ENCODE measurements around the gene DEGS2. TPM values are rescaled to one million over a fixed set of nuclear protein-coding genes. Genes with fewer than 3 reads are reported as not detected.

The DEGS2 gene
- total RNA-seq, 5 donors from 2014 or later (not counting 1 experiment from before 2014, with no cell fraction given), result 0.19 to 0.79 (median 0.49) TPM; not detected in 1

- Histone ChIP-seq H3K27ac (ENCODE audit: low read length) (peak overlapping the region; percentile 88), H3K4me3 (ENCODE audit: control insufficient read depth in 1 of 2, extremely low read depth in 1 of 2, low read length in 1 of 2) (peak overlapping the region; percentile 39 to 59), H3K4me1 (ENCODE audit: control insufficient read depth in 1 of 2, extremely low read depth in 1 of 2, insufficient read depth in 2 of 2, low read length in 2 of 2) (peaks cover 0 to 14% of the 10 kb centered on the region in 2 experiments), H3K36me3 (ENCODE audit: control insufficient read depth in 2 of 2, extremely low read depth in 1 of 2, insufficient read depth in 1 of 2, low read length in 1 of 2) (no peaks in the 10 kb centered on the region), H3K9me3 (no peaks in the 10 kb centered on the region), H3K27me3 (replicated peaks in 1 of 2; ENCODE audit: control insufficient read depth in 2 of 2, extremely low read depth in 1 of 2, insufficient read depth in 2 of 2, low read length in 1 of 2) (no peaks in the 10 kb centered on the region)
- Mint-ChIP-seq H3K27me3 (no peaks in the 10 kb centered on the region), H3K36me3 (no peaks in the 10 kb centered on the region), H3K4me3 (peak overlapping the region; percentile 55 to 69 (median 56)), H3K9me3 (no peaks in the 10 kb centered on the region), H3K4me1 (peaks cover 9 to 11% (median 11%) of the 10 kb centered on the region in 3 donors), H3K27ac (peak overlapping the region; percentile 94 to 96)
- POLR2A ChIA-PET, result interaction anchor here (0.6 to 1.0 kb wide), 3 partner anchors 32 to 131 kb away, joined by 3 to 4 read pairs (median 3); no protein-coding TSS in a partner anchor
- WGBS (ENCODE audit: insufficient coverage), result under 1% methylated on average over 60 of the region's 62 CpGs
- DNase-seq, result peak; percentile 98 to 100 (median 99)
- peak; percentile 98 to 99 (median 99) for ATAC-seq (replicated peaks in 1 of 4)
- CTCF ChIA-PET, result interaction anchor here (0.6 to 2.3 kb wide), 31 partner anchors 20 to 509 kb away, joined by 3 to 24 read pairs (median 4); partner anchors contain the start of genes CYP46A1 (in 1 of the 2), DEGS2 (in 1 of the 2) and EVL (in 1 of the 2)
Measured at GRCh38 chr14:100192672-100193416, 33.4 kb upstream of the DEGS2 start.

GRCh38 chr14:100192250-100192671 lies 32.8 kb upstream of the DEGS2 start:
- H3K9me3 ChIP-seq, result no peaks in the 10 kb centered on the region
- ATAC-seq (replicated peaks in 1 of 4), result no peak
- Mint-ChIP-seq H3K4me1 (peaks cover 9 to 11% (median 11%) of the 10 kb centered on the region in 3 donors), H3K27me3 (no peaks in the 10 kb centered on the region), H3K9me3 (no peaks in the 10 kb centered on the region), H3K27ac (peak overlapping the region; percentile 31 to 44), H3K4me3 (peak overlapping the region; percentile 55 to 69 (median 56)), H3K36me3 (no peaks in the 10 kb centered on the region)
- no peaks in the 10 kb centered on the region for H3K36me3 ChIP-seq (ENCODE audit: control insufficient read depth in 2 of 2, extremely low read depth in 1 of 2, insufficient read depth in 1 of 2, low read length in 1 of 2)
- H3K27ac ChIP-seq (ENCODE audit: low read length), result peak overlapping the region; percentile 88
- DNase-seq, result peak in 1 of 35 experiments; percentile 5
- 80% methylated on average over 18 of the region's 21 CpGs for WGBS (ENCODE audit: insufficient coverage)
- H3K4me3 ChIP-seq (ENCODE audit: control insufficient read depth in 1 of 2, extremely low read depth in 1 of 2, low read length in 1 of 2), result peak overlapping the region; percentile 39 to 59
- POLR2A ChIA-PET, result interaction anchor here (1.0 kb wide), 2 partner anchors 32 to 51 kb away, joined by 3 to 4 read pairs; no protein-coding TSS in a partner anchor
- CTCF ChIA-PET, result interaction anchor here in 1 of 2 donors (0.9 to 2.3 kb wide), 17 partner anchors 21 to 508 kb away, joined by 3 to 24 read pairs (median 5); partner anchors contain the start of genes CYP46A1 and EVL
- no peaks in the 10 kb centered on the region for H3K27me3 ChIP-seq (replicated peaks in 1 of 2; ENCODE audit: control insufficient read depth in 2 of 2, extremely low read depth in 1 of 2, insufficient read depth in 2 of 2, low read length in 1 of 2)
- H3K4me1 ChIP-seq (ENCODE audit: control insufficient read depth in 1 of 2, extremely low read depth in 1 of 2, insufficient read depth in 2 of 2, low read length in 2 of 2), result peaks cover 0 to 14% of the 10 kb centered on the region in 2 experiments

- CTCF ChIA-PET, result interaction anchor here (0.7 to 2.3 kb wide), 6 partner anchors 31 to 209 kb away, joined by 3 to 24 read pairs (median 5); no protein-coding TSS in a partner anchor
- Histone ChIP-seq H3K9me3 (no peaks in the 10 kb centered on the region), H3K27me3 (replicated peaks in 1 of 2; ENCODE audit: control insufficient read depth in 2 of 2, extremely low read depth in 1 of 2, insufficient read depth in 2 of 2, low read length in 1 of 2) (no peaks in the 10 kb centered on the region), H3K4me1 (ENCODE audit: control insufficient read depth in 1 of 2, extremely low read depth in 1 of 2, insufficient read depth in 2 of 2, low read length in 2 of 2) (peaks cover 0 to 14% of the 10 kb centered on the region in 2 experiments), H3K4me3 (ENCODE audit: control insufficient read depth in 1 of 2, extremely low read depth in 1 of 2, low read length in 1 of 2) (no peak overlapping the region), H3K27ac (ENCODE audit: low read length) (no peak overlapping the region), H3K36me3 (ENCODE audit: control insufficient read depth in 2 of 2, extremely low read depth in 1 of 2, insufficient read depth in 1 of 2, low read length in 1 of 2) (no peaks in the 10 kb centered on the region)
- Mint-ChIP-seq H3K4me1 (peaks cover 9 to 11% (median 11%) of the 10 kb centered on the region in 3 donors), H3K9me3 (no peaks in the 10 kb centered on the region), H3K27ac (no peak overlapping the region), H3K36me3 (no peaks in the 10 kb centered on the region), H3K27me3 (no peaks in the 10 kb centered on the region), H3K4me3 (no peak overlapping the region)
- POLR2A ChIA-PET, result interaction anchor here in 1 of 2 donors (0.7 kb wide), 1 partner anchor 37 kb away, joined by 6 read pairs; no protein-coding TSS in a partner anchor
- 95% methylated on average over 9 of the region's 14 CpGs for WGBS (ENCODE audit: insufficient coverage)
- ATAC-seq (replicated peaks in 1 of 4), result no peak
- no peak for DNase-seq
Measured at GRCh38 chr14:100191584-100192249, 32.3 kb upstream of the DEGS2 start.

DNA sequence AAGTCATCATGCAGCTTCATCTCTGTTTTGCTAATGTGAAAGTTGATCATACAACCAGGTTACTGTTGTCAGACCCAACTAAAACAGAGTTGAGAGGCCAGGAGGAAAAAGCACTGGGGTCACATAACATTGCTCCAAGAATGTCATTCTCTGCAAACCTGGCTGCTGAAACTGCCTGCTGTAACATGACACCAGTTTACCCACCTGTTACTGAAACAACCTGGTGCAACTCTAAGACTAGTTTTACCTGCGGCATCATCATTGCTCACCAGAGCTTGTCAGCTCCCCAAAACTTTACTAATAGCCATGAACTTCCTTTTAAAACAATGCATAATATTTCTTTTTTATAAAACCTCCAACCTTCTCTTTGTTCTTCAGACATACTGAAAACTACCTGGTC lies 30.7 kb upstream of the DEGS2 start:
- no peaks in the 10 kb centered on the region for H3K36me3 Mint-ChIP-seq
- ATAC-seq (replicated peaks in 1 of 4) (no peak), DNase-seq (no peak)
- Histone ChIP-seq H3K4me1 (ENCODE audit: control insufficient read depth in 1 of 2, extremely low read depth in 1 of 2, insufficient read depth in 2 of 2, low read length in 2 of 2) (peaks cover 0 to 14% of the 10 kb centered on the region in 2 experiments), H3K4me3 (ENCODE audit: control insufficient read depth in 1 of 2, extremely low read depth in 1 of 2, low read length in 1 of 2) (no peak overlapping the region), H3K27me3 (replicated peaks in 1 of 2; ENCODE audit: control insufficient read depth in 2 of 2, extremely low read depth in 1 of 2, insufficient read depth in 2 of 2, low read length in 1 of 2) (no peaks in the 10 kb centered on the region), H3K36me3 (ENCODE audit: control insufficient read depth in 2 of 2, extremely low read depth in 1 of 2, insufficient read depth in 1 of 2, low read length in 1 of 2) (no peaks in the 10 kb centered on the region), H3K9me3 (no peaks in the 10 kb centered on the region), H3K27ac (ENCODE audit: low read length) (no peak overlapping the region)
- peaks cover 9 to 11% (median 10%) of the 10 kb centered on the region in 3 donors for H3K4me1 Mint-ChIP-seq
- WGBS (ENCODE audit: insufficient coverage), result 100% methylated on average over 1 of the region's 1 CpG
- POLR2A ChIA-PET, result interaction anchor here in 1 of 2 donors (0.6 kb wide), 1 partner anchor 120 kb away, joined by 3 read pairs; no protein-coding TSS in a partner anchor
- no peaks in the 10 kb centered on the region for H3K27me3 Mint-ChIP-seq
- peak overlapping the region in 1 of 2 donors; percentile 19 for H3K27ac Mint-ChIP-seq
- H3K4me3 Mint-ChIP-seq, result no peak overlapping the region
- CTCF ChIA-PET, result interaction anchor here in 1 of 2 donors (0.6 kb wide), 1 partner anchor 456 kb away, joined by 3 read pairs; no protein-coding TSS in a partner anchor
- no peaks in the 10 kb centered on the region for H3K9me3 Mint-ChIP-seq

- no peaks in the 10 kb centered on the region for H3K27me3 Mint-ChIP-seq
- WGBS (ENCODE audit: insufficient coverage), result 96% methylated on average over 10 of the region's 12 CpGs
- DNase-seq (no peak), ATAC-seq (replicated peaks in 1 of 4) (no peak)
- H3K4me1 Mint-ChIP-seq, result peaks cover 5 to 6% (median 5%) of the 10 kb centered on the region in 3 donors
- H3K4me3 Mint-ChIP-seq, result no peak overlapping the region
- H3K4me1 ChIP-seq (ENCODE audit: control insufficient read depth in 1 of 2, extremely low read depth in 1 of 2, insufficient read depth in 2 of 2, low read length in 2 of 2), result peaks cover 0 to 12% of the 10 kb centered on the region in 2 experiments
- no peaks in the 10 kb centered on the region for H3K36me3 Mint-ChIP-seq
- no peak overlapping the region for H3K4me3 ChIP-seq (ENCODE audit: control insufficient read depth in 1 of 2, extremely low read depth in 1 of 2, low read length in 1 of 2)
- no peak overlapping the region for H3K27ac Mint-ChIP-seq
- ChIA-PET CTCF (interaction anchor here in 1 of 2 donors (0.7 kb wide), 1 partner anchor 206 kb away, joined by 5 read pairs; no protein-coding TSS in a partner anchor), POLR2A (no interaction called here)
- H3K36me3 ChIP-seq (ENCODE audit: control insufficient read depth in 2 of 2, extremely low read depth in 1 of 2, insufficient read depth in 1 of 2, low read length in 1 of 2), result no peaks in the 10 kb centered on the region
- H3K27ac ChIP-seq (ENCODE audit: low read length), result no peak overlapping the region
- H3K9me3 Mint-ChIP-seq, result no peaks in the 10 kb centered on the region
- H3K27me3 ChIP-seq (replicated peaks in 1 of 2; ENCODE audit: control insufficient read depth in 2 of 2, extremely low read depth in 1 of 2, insufficient read depth in 2 of 2, low read length in 1 of 2), result no peaks in the 10 kb centered on the region
- H3K9me3 ChIP-seq, result no peaks in the 10 kb centered on the region
Measured at GRCh38 chr14:100188392-100189030, 29.1 kb upstream of the DEGS2 start.

Measured in T-cell (primary cell).